Hepatocyte (in vitro differentiated cells): ENCODE results near the gene ELAVL2. TPM values are rescaled to one million over a fixed set of nuclear protein-coding genes. Genes with fewer than 3 reads are reported as not detected.

Experiments used
- DNase-seq: peaks from one replicate; pipeline ENCODE4 v3.0.0-alpha.2; 2016; ENCODE audit warnings: low spot score
- H2AFZ ChIP-seq: fragments of 200-600 bp; sonication (generic); 2 replicates; pipeline ENCODE4 v1.6.0; 2016; ENCODE audit warnings: antibody characterized with exemption, mild to moderate bottlenecking
- H3K27ac ChIP-seq: fragments of 200-600 bp; sonication (generic); 2 replicates; pipeline ENCODE4 v1.5.1; 2016; ENCODE audit warnings: mild to moderate bottlenecking
- H3K27me3 ChIP-seq: fragments of 200-600 bp; sonication (generic); 2 replicates; pipeline ENCODE4 v1.6.1; 2016
- H3K36me3 ChIP-seq: fragments of 200-600 bp; sonication (generic); replicated peaks from 2 replicates; pipeline ENCODE4 v1.5.1; 2016; ENCODE audit warnings: low read depth; ENCODE audit not compliant: insufficient read depth
- H3K4me1 ChIP-seq: fragments of 200-600 bp; sonication (generic); 2 replicates; pipeline ENCODE4 v1.5.1; 2016; ENCODE audit warnings: mild to moderate bottlenecking, moderate library complexity; ENCODE audit not compliant: insufficient read depth
- H3K4me2 ChIP-seq: fragments of 200-600 bp; sonication (generic); 2 replicates; pipeline ENCODE4 v1.6.0; 2016
- H3K4me3 ChIP-seq: fragments of 200-600 bp; sonication (generic); 2 replicates; pipeline ENCODE4 v1.5.1; 2016; ENCODE audit warnings: mild to moderate bottlenecking
- H3K79me2 ChIP-seq: fragments of 200-600 bp; sonication (generic); 2 replicates; pipeline ENCODE4 v1.6.0; 2017; ENCODE audit warnings: mild to moderate bottlenecking
- H3K9me2 ChIP-seq: fragments of 200-600 bp; sonication (generic); replicated peaks from 2 replicates; pipeline ENCODE4 v1.6.0; 2017; ENCODE audit warnings: mild to moderate bottlenecking; ENCODE audit not compliant: insufficient read depth
- H3K9me3 ChIP-seq: fragments of 200-600 bp; sonication (generic); 2 replicates; pipeline ENCODE4 v1.5.1; 2016; ENCODE audit warnings: low read depth, mild to moderate bottlenecking
- H4K20me1 ChIP-seq: fragments of 200-600 bp; sonication (generic); 2 replicates; pipeline ENCODE4 v1.6.0; 2016; ENCODE audit warnings: mild to moderate bottlenecking; ENCODE audit not compliant: insufficient read depth, poor library complexity, severe bottlenecking
- EZH2 ChIP-seq: fragments of 200-600 bp; sonication (generic); IDR thresholded peaks from 2 replicates; pipeline ENCODE4 v1.6.1; 2016; ENCODE audit warnings: antibody characterized with exemption, mild to moderate bottlenecking, borderline replicate concordance
- EZH2phosphoT487 ChIP-seq: fragments of 200-600 bp; sonication (generic); IDR thresholded peaks from one replicate; pipeline ENCODE4 v1.6.1; 2018; ENCODE audit warnings: antibody characterized with exemption, mild to moderate bottlenecking, low read depth, moderate library complexity; ENCODE audit not compliant: unreplicated experiment, severe bottlenecking
- WGBS: methylation state at CpG from one replicate; pipeline ENCODE4 v1.1.6; 2016; ENCODE audit warnings: low lambda C conversion rate; ENCODE audit errors: missing lambda C conversion rate; 5-methylcytosine and 5-hydroxymethylcytosine counted together
- polyA plus RNA-seq: library from polyadenylated mRNA; unstranded; fragments of >200 nt; fragmentation: Nextera tagmentation; extraction: Ambion mirVana; gene quantifications from 2 replicates; pipeline ENCODE4 v1.2.1, GENCODE V29; 2016
- total RNA-seq: library from RNA; depleted of rRNA; stranded (reverse); fragments of >200 nt; gene quantifications from 2 replicates; pipeline ENCODE4 v1.2.3, GENCODE V29; 2014
- TF ChIP-seq, protein P1 (sequence below): fragments of 200-600 bp; sonication (generic); IDR thresholded peaks from 2 replicates; pipeline ENCODE4 v1.5.1; 2016; ENCODE audit warnings: antibody characterized with exemption, mild to moderate bottlenecking; ENCODE audit not compliant: poor library complexity

ELAVL2 gene
- total and polyA plus RNA-seq, 2 experiments from 2014 or later: 0.93 TPM; not detected in 1

DNA sequence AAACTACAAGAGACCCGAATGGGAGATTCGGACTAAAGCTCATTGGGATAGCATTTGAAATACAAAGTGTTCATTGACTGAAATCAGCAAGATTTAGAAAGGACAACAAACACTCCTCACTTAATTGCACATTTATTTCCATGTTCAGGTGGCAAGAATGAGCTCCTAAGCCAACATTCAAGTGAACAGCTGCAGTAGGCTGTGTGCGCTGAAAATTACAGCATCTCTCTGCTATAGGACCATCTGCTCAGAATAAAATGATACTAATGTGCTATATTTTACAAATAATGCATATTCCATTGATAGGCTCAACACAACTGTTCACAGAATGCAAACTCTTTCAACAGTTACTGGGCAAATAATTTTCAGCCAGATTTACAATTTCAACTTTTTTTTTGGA lies 61.8 kb downstream of the ELAVL2 start:
- Histone ChIP-seq H3K4me3 (no peak overlapping the region), H3K4me2 (no peak overlapping the region), H3K27ac (no peak overlapping the region), H4K20me1 (no peaks in the 10 kb centered on the region), H3K9me3 (no peaks in the 10 kb centered on the region), H3K79me2 (no peaks in the 10 kb centered on the region), H3K36me3 (no peaks in the 10 kb centered on the region), H3K27me3 (no peaks in the 10 kb centered on the region), H3K4me1 (no peaks in the 10 kb centered on the region), H3K9me2 (no peaks in the 10 kb centered on the region), H2AFZ (no peak overlapping the region)
- TF ChIP-seq, protein P1, sequence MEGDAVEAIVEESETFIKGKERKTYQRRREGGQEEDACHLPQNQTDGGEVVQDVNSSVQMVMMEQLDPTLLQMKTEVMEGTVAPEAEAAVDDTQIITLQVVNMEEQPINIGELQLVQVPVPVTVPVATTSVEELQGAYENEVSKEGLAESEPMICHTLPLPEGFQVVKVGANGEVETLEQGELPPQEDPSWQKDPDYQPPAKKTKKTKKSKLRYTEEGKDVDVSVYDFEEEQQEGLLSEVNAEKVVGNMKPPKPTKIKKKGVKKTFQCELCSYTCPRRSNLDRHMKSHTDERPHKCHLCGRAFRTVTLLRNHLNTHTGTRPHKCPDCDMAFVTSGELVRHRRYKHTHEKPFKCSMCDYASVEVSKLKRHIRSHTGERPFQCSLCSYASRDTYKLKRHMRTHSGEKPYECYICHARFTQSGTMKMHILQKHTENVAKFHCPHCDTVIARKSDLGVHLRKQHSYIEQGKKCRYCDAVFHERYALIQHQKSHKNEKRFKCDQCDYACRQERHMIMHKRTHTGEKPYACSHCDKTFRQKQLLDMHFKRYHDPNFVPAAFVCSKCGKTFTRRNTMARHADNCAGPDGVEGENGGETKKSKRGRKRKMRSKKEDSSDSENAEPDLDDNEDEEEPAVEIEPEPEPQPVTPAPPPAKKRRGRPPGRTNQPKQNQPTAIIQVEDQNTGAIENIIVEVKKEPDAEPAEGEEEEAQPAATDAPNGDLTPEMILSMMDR: no peak
- TF ChIP-seq EZH2phosphoT487: no peak
- TF ChIP-seq EZH2: no peak
- 79% methylated on average over 3 of the region's 3 CpGs for WGBS
- DNase-seq: no peak

DNA sequence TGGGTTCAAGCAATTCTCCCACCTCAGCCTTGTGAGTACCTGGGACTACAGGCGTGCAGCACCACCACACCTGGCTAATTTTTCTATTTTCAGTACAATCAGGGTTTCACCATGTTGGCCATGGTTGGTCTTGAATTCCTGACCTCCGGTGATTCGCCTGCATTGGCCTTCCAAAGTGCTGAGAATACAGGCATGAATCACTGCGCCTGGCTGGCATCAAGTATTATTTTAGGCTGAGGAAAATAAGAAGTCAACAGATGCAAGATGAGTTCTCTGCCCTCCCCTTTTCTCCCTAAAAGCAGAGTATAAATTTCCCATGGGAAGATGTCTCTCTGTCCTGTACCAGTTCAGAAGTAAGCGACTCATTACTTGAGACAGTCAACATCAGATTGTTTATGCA lies 71.5 kb downstream of the ELAVL2 start:
- Histone ChIP-seq H3K79me2 (no peaks in the 10 kb centered on the region), H3K36me3 (no peaks in the 10 kb centered on the region), H3K27ac (no peak overlapping the region), H3K27me3 (no peaks in the 10 kb centered on the region), H3K4me3 (no peak overlapping the region), H3K9me2 (no peaks in the 10 kb centered on the region), H4K20me1 (no peaks in the 10 kb centered on the region), H3K9me3 (no peaks in the 10 kb centered on the region), H3K4me1 (no peaks in the 10 kb centered on the region), H2AFZ (no peak overlapping the region), H3K4me2 (no peak overlapping the region)
- WGBS: 90% methylated on average over 5 of the region's 5 CpGs
- no peak for DNase-seq
- TF ChIP-seq, protein P1: no peak
- no peak for TF ChIP-seq EZH2
- TF ChIP-seq EZH2phosphoT487: no peak

DNA sequence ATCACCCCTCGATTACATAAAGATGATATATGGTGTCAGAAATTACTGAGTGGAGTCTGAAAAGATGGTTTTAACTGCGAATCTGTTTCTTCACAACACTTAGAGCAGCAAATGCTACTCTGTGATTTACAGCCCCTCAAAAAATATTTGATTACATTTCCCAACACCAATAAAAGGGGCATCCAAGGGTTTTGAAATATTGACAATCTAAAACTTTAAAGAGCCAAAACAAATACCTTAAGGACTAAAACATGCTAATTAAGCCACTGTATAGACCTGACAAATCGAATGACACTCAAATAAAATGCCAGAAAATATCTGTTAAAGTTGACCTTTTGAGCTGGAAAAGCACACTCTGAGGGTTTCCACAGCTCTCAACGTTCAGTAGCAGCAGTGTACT lies 73.2 kb downstream of the ELAVL2 start:
- H3K4me2 ChIP-seq: no peak overlapping the region
- no peaks in the 10 kb centered on the region for H4K20me1 ChIP-seq
- DNase-seq: no peak
- no peaks in the 10 kb centered on the region for H3K4me1 ChIP-seq
- no peak overlapping the region for H3K4me3 ChIP-seq
- no peaks in the 10 kb centered on the region for H3K36me3 ChIP-seq
- H3K9me3 ChIP-seq: no peaks in the 10 kb centered on the region
- no peaks in the 10 kb centered on the region for H3K27me3 ChIP-seq
- 71% methylated on average over 4 of the region's 4 CpGs for WGBS
- no peaks in the 10 kb centered on the region for H3K79me2 ChIP-seq
- no peak for TF ChIP-seq EZH2phosphoT487
- no peak for TF ChIP-seq EZH2
- TF ChIP-seq, protein P1: no peak
- no peak overlapping the region for H2AFZ ChIP-seq
- no peak overlapping the region for H3K27ac ChIP-seq
- no peaks in the 10 kb centered on the region for H3K9me2 ChIP-seq

DNA sequence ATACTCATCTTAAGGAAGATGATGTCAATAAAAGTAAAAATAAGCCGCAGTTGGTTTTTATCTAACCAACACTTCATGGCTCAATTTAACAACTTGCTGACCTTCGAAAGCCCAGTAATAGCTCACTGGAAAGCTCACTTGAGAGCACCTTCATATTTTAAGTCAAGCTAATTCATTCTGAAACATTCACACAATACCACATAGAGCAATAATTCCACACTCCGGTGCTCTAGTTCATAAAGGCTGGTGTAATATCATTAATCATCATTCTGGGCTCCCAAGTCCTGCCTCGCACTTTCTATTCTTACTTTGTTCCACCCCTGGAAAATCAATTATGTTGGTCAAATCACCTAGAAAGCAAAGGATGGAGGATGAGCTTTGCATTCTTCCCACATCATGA lies 74.4 kb downstream of the ELAVL2 start:
- no peaks in the 10 kb centered on the region for H3K36me3 ChIP-seq
- H3K27me3 ChIP-seq: no peaks in the 10 kb centered on the region
- no peak overlapping the region for H3K27ac ChIP-seq
- no peaks in the 10 kb centered on the region for H4K20me1 ChIP-seq
- no peak overlapping the region for H3K4me2 ChIP-seq
- H3K79me2 ChIP-seq: no peaks in the 10 kb centered on the region
- no peaks in the 10 kb centered on the region for H3K9me2 ChIP-seq
- TF ChIP-seq, protein P1: no peak
- TF ChIP-seq EZH2phosphoT487: no peak
- TF ChIP-seq EZH2: no peak
- no peak for DNase-seq
- no peaks in the 10 kb centered on the region for H3K4me1 ChIP-seq
- 89% methylated on average over 4 of the region's 4 CpGs for WGBS
- H2AFZ ChIP-seq: no peak overlapping the region
- H3K9me3 ChIP-seq: no peaks in the 10 kb centered on the region
- no peak overlapping the region for H3K4me3 ChIP-seq
